HG03469 (cell line): Measurements from ENCODE around the gene BBX.
"Not testable (repeated sequence)": the region's sequence is repeated elsewhere in the genome, so short reads cannot be mapped to it uniquely, and the experiment has no call there.

ENCODE experiments used
- ATAC-seq: cut with Tn5 transposase; IDR thresholded peaks from one replicate; pipeline ENCODE4 v1.9.1; 2021; ENCODE audit warnings: mild to moderate bottlenecking, moderate library complexity, moderate number of reproducible peaks; ENCODE audit not compliant: unreplicated experiment

Gene BBX

DNA sequence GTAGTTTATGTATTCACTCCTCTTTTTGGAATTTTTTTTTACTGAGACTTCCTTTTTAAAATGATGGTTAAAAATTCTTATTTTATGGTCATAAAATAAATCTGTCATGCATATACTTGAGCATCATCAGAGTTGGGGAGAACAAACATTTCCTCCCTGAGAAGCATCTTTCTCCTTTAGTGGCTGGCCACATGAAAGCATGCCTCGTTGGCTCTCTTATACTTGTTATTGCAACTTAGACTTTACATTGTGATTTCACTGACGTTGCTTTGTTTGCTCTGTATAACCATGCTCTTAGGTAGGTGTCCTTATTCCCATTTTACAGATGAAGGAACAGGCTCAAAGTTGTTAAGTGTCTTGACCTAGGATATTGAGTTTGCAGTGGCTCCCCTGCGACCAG lies 18.1 kb downstream of the BBX start:
- ATAC-seq = no peak

- ATAC-seq = no peak
Observed at GRCh38 chr3:107542665-107543064, 19.9 kb downstream of the BBX start.

DNA sequence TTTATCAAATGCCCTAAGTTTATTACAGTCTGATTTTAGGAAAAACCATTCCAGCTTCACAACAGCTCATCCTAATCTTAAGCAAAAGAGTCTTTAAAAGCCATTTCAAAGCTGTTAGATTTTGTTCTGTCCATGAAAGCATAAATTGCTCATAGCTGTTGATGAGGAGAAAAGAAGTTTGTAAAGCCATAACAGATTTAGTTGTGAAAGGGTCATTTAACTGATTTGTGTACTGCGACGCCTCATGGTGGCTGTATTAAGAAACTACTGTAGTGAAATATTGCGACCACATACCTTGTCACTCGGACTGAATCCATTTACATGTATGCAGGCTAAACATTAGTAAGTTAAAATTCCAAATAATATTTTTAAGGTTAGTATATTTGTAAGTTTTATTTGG lies 20.9 kb downstream of the BBX start:
- no peak for ATAC-seq

DNA sequence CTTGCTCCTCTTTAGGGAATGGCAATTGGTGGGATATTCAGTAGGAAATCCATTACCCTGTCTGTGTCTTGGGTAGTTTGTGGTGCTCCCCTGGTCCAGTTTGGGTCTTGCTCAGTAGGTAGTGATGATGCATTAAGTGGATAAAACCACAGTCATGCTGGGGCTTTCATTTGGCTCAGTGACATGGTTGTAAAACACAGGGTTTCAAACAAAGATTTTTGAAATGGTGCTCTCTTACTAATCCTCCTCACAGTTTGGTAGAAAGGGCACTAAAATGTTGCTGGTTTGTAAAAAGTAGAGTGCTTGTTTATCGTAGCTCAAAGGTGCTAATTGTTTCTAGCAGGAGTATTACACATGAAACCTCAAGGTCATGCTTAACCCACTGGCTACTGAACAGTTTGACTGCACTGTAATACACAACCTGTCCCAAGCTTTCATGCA lies 22.9 kb downstream of the BBX start:
- no peak for ATAC-seq

- no peak for ATAC-seq
Observed at GRCh38 chr3:107548601-107549000, 25.8 kb downstream of the BBX start.

DNA sequence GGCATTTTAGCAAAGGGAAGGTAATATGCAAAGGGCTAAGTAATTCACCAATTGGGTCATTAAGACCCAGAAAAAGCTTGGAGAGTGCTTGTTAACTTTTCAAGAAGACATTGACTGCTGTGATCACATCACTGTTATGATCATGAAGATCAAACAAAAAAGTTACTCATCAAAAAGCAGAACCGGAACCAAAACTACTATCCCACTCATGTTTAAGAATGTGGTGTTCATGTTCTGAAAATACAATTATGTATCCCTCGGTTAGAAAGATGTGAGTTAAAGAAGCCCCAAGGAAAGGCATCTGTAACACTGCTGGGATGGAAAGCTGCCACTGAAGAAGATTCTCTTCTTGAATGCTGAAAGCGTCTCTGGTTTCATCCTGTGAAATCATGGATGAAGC lies 32.6 kb downstream of the BBX start:
- peak; percentile 56 for ATAC-seq

GRCh38 chr3:107557743-107558142 lies 35.0 kb downstream of the BBX start:
- no peak for ATAC-seq

- ATAC-seq = no peak
Observed at GRCh38 chr3:107560166-107560565, 37.4 kb downstream of the BBX start.

- ATAC-seq = no peak
Observed at GRCh38 chr3:107561980-107562379, 39.2 kb downstream of the BBX start.

- no peak for ATAC-seq
Observed at GRCh38 chr3:107562969-107563529, 40.3 kb downstream of the BBX start.

DNA sequence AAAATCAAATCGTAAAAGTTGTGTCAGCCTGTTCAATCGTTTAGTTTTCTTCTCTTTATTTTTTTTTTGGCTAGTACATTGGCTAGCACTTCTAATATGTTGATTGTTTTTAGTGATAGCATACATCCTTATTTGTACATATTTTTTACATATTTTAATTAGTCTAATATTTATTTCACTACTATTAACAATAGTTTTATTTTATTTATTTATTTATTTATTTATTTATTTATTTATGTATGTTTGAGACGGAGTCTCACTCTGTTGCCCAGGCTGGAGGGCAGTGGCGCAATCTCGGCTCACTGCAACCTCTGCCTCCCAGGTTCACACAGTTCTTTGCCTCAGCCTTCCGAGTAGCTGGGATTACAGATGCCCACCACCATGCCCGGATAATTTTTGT lies 42.5 kb downstream of the BBX start:
- not testable (repeated sequence) for ATAC-seq

DNA sequence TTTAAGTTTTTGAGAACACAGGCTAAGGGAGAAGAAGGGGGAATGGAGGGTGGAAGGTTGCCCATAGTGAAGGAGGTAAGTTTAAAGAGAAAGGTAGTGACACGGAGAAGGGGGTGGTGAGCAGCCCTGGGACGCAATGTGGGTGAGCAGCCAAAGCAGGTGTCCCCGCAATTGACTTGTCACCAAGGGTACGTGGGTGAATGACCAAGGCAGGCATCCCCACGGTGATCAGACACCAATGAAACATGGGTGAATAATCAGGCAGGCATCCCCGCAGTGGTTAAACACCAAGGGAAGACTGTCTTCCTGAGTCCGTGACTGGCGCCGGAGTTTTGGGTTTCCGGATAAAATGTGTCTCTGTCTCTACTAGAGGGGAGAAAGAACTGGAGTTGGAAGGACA lies 48.3 kb downstream of the BBX start:
- ATAC-seq = not testable (repeated sequence)

GRCh38 chr3:107571492-107571891 lies 48.7 kb downstream of the BBX start:
- ATAC-seq = not testable (repeated sequence)

DNA sequence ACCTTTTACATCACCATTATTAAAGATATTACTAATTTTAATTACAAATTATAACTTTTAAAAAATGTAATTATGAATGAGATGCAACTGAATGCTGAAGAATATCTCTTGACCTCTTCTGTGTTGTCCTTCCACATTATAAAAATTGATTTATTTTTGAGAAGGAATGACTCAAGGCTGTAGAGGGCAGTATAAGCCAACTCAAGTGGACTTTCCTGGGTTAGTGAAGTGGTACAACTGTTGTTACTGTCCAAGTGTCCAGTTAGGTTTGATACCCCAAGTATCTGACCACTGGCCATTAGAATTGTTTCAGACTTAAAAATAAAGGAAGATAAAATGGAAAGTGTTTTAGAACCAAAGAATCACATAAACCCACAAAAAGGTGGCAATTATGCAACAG lies 51.9 kb downstream of the BBX start:
- ATAC-seq = no peak

GRCh38 chr3:107578091-107578490 lies 55.3 kb downstream of the BBX start:
- no peak for ATAC-seq

GRCh38 chr3:107578523-107578922 lies 55.8 kb downstream of the BBX start:
- no peak for ATAC-seq

DNA sequence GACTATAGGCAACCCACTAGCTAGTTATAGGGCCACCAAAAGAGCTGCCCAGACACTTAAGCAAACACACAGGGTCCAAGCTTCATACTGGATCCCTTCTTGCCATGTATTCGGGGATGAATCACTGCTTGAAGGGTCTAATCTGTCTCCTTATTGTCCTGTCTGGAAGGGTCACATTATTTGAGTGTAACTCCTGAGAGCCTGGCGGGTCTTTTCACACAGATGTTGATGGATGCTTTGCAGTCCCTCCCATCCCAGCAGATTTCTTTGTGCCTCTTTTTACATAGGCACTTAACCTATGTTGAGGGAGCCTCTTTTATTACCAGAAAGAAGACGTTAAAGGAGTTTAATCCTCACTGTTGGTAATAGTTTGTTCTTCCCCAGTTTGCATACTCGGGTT lies 56.6 kb downstream of the BBX start:
- ATAC-seq = no peak

DNA sequence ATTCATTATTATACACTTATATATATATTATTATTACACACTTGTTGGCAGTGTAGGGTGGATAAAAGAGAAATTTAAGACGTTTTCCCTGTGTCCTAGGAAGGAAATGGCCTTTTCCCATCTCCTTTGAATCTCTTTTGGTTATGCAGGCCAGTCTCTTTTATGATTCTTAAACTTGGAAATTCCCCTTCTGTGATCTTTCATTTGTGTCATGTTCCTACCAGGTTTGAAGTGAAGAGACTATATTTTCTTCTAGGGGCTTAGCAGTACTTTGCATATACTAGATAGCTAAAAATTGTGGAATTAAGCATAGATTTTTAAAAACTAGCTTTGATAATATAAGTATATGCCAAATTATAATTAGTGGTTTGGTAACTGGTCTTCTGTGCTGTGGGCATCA lies 58.5 kb downstream of the BBX start:
- no peak for ATAC-seq

- no peak for ATAC-seq
Observed at GRCh38 chr3:107588217-107588616, 65.5 kb downstream of the BBX start.

GRCh38 chr3:107589454-107589853 lies 66.7 kb downstream of the BBX start:
- ATAC-seq = peak; percentile 86

DNA sequence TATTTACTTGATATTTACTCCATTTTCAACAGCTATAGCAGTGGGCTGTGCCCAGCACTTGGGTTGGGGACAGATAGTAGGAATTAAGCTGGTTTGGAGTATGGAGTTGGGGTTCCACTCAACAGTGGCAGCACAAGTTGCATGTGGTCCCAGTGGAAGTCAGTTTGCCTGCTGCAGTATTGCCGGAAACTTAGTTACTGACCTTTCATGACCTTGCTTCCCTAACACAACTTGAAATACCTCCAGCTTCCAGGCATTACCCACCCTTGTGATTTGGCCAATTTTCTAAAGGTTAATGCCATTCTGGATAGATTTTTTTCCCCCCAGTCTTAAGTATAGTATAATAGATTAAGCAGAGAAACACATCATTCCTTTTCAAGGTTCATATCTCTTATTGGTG lies 68.0 kb downstream of the BBX start:
- no peak for ATAC-seq

GRCh38 chr3:107592073-107592472 lies 69.3 kb downstream of the BBX start:
- ATAC-seq = no peak

DNA sequence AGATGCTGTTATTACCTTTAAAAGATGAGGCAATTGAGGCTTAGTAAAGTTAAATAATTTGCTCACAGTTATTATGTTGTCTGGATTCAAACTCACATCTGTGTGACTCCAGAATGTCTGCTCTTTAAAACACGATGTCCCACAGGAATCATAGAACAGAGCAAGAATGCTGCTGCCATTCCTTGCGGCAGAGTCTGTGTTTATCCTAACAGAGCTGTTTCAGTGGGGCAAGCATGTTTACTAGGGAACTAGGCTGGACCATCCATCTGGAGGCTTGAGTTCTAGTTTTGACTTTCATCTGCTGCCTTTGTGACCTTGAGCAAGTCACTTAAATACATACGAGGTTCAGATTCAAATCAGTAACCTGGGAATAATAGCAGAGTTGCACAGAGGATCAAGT lies 72.1 kb downstream of the BBX start:
- no peak for ATAC-seq
